HG02588 (cell line): ENCODE results near the gene LMX1B.
"Not testable (repeated sequence)": the region's sequence is repeated elsewhere in the genome, so short reads cannot be mapped to it uniquely, and the experiment has no call there.

ENCODE experiments used
- ATAC-seq: cut with Tn5 transposase; IDR thresholded peaks from one replicate; pipeline ENCODE4 v1.9.1; 2021; ENCODE audit warnings: mild to moderate bottlenecking, moderate library complexity; ENCODE audit not compliant: unreplicated experiment

The LMX1B gene

GRCh38 chr9:126613651-126614050, at the start of gene LMX1B:
Gene LMX1B, plus strand, starts transcription at chr9:126613928. Its CDS starts 522 bp downstream, at chr9:126614450.
- ATAC-seq: no peak

GRCh38 chr9:126564128-126564527, 49.6 kb upstream of the LMX1B start:
- no peak for ATAC-seq

GRCh38 chr9:126564716-126565115, 49.0 kb upstream of the LMX1B start:
- ATAC-seq: no peak

- no peak for ATAC-seq
Observed at GRCh38 chr9:126565336-126566128, 48.2 kb upstream of the LMX1B start.

GRCh38 chr9:126569036-126569435, 44.7 kb upstream of the LMX1B start:
- no peak for ATAC-seq

GRCh38 chr9:126578029-126578428, 35.7 kb upstream of the LMX1B start:
- no peak for ATAC-seq

GRCh38 chr9:126580319-126580718, 33.4 kb upstream of the LMX1B start:
- not testable (repeated sequence) for ATAC-seq

GRCh38 chr9:126581893-126582292, 31.8 kb upstream of the LMX1B start:
- no peak for ATAC-seq

- no peak for ATAC-seq
Observed at GRCh38 chr9:126582427-126582826, 31.3 kb upstream of the LMX1B start.

- ATAC-seq: no peak
Observed at GRCh38 chr9:126583144-126583760, 30.5 kb upstream of the LMX1B start.

- ATAC-seq: no peak
Observed at GRCh38 chr9:126584611-126585010, 29.1 kb upstream of the LMX1B start.

- no peak for ATAC-seq
Observed at GRCh38 chr9:126586236-126586635, 27.5 kb upstream of the LMX1B start.

GRCh38 chr9:126587187-126588185, 26.2 kb upstream of the LMX1B start:
- no peak for ATAC-seq

GRCh38 chr9:126588491-126589168, 25.1 kb upstream of the LMX1B start:
- no peak for ATAC-seq

GRCh38 chr9:126589349-126589748, 24.4 kb upstream of the LMX1B start:
- no peak for ATAC-seq

- no peak for ATAC-seq
Observed at GRCh38 chr9:126591083-126591482, 22.6 kb upstream of the LMX1B start.

- no peak for ATAC-seq
Observed at GRCh38 chr9:126591922-126592321, 21.8 kb upstream of the LMX1B start.

- ATAC-seq: no peak
Observed at GRCh38 chr9:126592461-126592860, 21.3 kb upstream of the LMX1B start.

GRCh38 chr9:126595982-126596381, 17.7 kb upstream of the LMX1B start:
- ATAC-seq: no peak

GRCh38 chr9:126599047-126599650, 14.6 kb upstream of the LMX1B start:
- ATAC-seq: no peak
